WI38 (cell line): ENCODE results near the gene PNPLA3.

Source experiments
- H3K4me3 ChIP-seq: 2 replicates; pipeline ENCODE4 v1.5.1; 2011; ENCODE audit warnings: low read depth, mild to moderate bottlenecking, control low read depth, low read length
- CTCF ChIP-seq: IDR thresholded peaks from 2 replicates; pipeline ENCODE4 v1.5.1; 2012; ENCODE audit warnings: low read depth, mild to moderate bottlenecking, control low read depth, low read length

The PNPLA3 gene

GRCh38 chr22:43975041-43975440, 51.4 kb downstream of the PNPLA3 start:
- TF ChIP-seq CTCF, result no peak
- no peak overlapping the region for H3K4me3 ChIP-seq

- no peak for TF ChIP-seq CTCF
- H3K4me3 ChIP-seq, result no peak overlapping the region
Measured at GRCh38 chr22:43976861-43977795, 53.5 kb downstream of the PNPLA3 start.

- TF ChIP-seq CTCF, result no peak
- H3K4me3 ChIP-seq, result no peak overlapping the region
Measured at GRCh38 chr22:43978558-43978957, 55.0 kb downstream of the PNPLA3 start.

- H3K4me3 ChIP-seq, result no peak overlapping the region
- no peak for TF ChIP-seq CTCF
Measured at GRCh38 chr22:43980579-43980978, 57.0 kb downstream of the PNPLA3 start.

GRCh38 chr22:43980996-43981395, 57.4 kb downstream of the PNPLA3 start:
- H3K4me3 ChIP-seq, result no peak overlapping the region
- no peak for TF ChIP-seq CTCF

GRCh38 chr22:43983808-43984207, 60.2 kb downstream of the PNPLA3 start:
- no peak for TF ChIP-seq CTCF
- no peak overlapping the region for H3K4me3 ChIP-seq

- TF ChIP-seq CTCF, result no peak
- no peak overlapping the region for H3K4me3 ChIP-seq
Measured at GRCh38 chr22:43985532-43985931, 61.9 kb downstream of the PNPLA3 start.
